Stimulated activated CD8-positive, alpha-beta memory T cell treated with anti-CD3 and anti-CD28 coated beads, Interleukin-15, amount 100 ng/mL, for 1 hour (primary cell): ENCODE results near the gene C16orf89.

Experiments
- DNase-seq: peaks from one replicate; pipeline ENCODE4 v3.0.0-alpha.2; 2020; ENCODE audit warnings: low read depth

Gene C16orf89

DNA sequence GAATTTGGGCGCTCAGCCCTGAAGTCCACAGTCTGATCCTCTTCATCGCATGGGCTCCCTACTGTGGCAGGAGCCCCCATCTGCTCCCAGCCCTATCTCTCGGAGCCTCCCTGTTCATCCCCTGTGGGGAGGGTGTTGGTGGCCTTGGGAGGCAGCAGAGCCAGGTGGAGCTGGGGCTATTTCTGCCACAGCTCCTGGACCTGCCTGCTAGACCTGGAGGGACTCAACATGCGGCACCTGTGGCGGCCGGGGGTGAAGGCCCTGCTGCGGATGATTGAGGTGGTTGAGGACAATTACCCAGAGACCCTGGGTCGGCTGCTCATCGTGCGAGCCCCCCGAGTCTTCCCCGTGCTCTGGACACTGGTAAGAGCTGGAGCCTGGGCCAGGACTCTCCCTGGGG, 62.5 kb downstream of the C16orf89 start:
- no peak for DNase-seq

DNA sequence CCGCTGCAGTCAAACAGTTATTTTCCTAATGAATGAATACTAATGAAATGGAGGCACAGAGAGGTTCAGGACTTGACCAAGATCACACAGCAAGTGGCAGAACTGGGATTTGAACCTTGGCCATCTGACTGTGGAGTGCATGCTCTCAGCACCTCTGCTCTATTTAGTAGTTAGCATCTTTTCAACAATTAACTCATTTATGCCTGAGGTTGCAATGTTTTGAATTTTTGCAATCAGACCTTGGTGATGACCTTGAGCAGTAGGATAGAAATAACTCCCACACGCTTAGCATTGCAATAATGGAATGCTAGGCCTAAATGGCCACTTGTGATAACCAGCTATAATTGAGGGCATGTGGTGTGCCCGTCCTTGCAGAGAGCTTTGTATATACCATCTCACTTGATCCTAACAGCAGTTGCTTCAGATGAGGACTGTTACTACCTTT, 63.0 kb downstream of the C16orf89 start:
- no peak for DNase-seq

DNA sequence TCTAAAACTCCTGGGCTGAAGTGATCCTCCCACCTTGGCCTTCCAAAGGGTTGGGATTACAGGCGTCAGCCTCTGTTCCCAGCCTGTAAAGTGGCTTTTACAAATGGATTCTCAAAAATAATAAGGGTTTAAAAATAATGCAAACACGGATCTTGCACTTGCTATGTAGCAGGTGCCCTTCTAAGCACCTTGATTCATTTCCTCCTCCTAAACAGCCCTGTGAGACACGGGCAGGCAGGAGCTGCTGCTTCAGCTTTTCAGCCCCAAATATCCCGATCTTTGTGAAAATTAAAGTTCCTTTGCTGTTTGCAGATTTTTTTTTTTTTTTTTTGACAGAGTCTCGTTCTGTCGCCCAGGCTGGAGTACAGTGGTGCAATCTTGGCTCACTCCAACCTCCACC, 63.8 kb downstream of the C16orf89 start:
- no peak for DNase-seq

DNA sequence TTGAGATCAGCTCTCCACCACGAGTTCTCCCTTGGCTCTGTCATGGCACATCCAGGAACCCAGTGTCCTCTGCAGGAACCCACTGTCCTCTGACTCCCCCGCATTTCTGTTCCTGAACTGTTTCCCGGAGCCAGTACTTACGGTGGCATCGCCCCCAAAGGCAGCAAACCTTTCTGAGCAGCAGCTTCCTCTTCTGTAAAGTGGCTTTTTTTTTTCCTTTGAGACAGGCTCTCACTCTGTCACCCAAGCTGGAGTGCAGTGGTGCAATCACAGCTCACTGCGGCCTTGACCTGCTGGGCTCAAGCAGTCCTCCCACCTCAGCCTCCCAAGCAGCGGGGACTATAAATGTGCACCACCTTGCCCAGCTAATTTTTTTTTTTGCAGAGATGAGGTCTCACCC, 64.2 kb downstream of the C16orf89 start:
- DNase-seq, result no peak

DNA sequence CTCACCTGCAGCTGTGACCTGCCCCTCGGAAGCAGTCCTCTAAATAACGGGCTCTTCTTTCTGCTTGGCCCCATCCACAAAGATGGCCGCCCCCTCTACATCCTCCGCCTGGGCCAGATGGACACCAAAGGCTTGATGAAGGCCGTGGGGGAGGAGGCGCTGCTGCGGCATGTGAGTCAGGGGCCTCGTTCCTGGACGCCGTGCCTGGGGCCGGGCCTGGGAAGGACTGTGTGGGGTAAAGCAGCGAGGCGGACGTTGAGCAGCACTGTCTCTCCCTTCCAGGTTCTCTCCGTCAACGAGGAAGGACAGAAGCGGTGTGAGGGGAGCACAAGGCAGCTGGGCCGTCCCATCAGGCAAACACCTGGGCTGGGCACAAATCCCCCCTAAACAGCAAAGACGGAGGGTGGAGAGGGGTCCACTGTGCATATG, 65.2 kb downstream of the C16orf89 start:
- no peak for DNase-seq

DNA sequence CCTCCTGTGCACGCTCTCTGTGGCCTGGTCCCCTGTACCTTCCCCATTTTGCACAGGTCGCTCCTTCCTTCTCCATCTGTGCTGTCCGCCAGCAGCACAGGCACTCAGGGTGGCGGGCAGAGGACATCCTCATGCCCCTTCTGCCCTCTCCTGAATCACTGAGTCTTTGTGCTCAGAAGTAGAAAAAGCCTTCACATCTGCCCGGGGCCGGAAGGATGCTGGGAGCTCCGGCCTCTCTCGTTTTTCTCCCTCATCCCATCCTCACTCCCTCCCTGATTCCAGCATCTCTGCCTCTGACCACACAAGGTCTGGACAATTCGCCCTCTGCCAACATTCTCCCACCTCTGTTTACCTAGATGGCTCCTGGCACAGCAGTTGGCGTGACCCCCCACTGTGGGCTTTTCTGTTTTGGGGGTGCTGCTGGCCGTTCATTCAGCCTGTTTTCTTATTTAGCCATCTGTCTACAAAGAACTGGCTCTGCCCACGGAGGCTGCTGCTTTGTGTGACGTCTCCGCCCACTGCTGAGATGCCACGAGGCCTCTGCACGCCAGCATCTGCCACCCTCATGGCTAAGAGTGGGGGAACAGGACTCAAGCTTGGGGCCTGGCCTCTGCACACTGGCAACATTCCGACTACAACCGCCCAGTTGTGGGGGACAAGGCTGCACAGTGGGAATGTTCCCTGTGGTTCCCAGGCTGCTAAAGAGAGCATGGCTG, 70.9 kb downstream of the C16orf89 start:
- no peak for DNase-seq
